GM12872 (cell line): ENCODE measurements around the gene ICAM1.

Experiments
- TF ChIP-seq, protein P1 (sequence below): IDR thresholded peaks from 3 replicates; pipeline ENCODE4 v1.5.1; 2011; ENCODE audit warnings: low read depth, mild to moderate bottlenecking, low read length, moderate library complexity; ENCODE audit not compliant: insufficient read depth

ICAM1 gene, protein sequence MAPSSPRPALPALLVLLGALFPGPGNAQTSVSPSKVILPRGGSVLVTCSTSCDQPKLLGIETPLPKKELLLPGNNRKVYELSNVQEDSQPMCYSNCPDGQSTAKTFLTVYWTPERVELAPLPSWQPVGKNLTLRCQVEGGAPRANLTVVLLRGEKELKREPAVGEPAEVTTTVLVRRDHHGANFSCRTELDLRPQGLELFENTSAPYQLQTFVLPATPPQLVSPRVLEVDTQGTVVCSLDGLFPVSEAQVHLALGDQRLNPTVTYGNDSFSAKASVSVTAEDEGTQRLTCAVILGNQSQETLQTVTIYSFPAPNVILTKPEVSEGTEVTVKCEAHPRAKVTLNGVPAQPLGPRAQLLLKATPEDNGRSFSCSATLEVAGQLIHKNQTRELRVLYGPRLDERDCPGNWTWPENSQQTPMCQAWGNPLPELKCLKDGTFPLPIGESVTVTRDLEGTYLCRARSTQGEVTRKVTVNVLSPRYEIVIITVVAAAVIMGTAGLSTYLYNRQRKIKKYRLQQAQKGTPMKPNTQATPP

DNA sequence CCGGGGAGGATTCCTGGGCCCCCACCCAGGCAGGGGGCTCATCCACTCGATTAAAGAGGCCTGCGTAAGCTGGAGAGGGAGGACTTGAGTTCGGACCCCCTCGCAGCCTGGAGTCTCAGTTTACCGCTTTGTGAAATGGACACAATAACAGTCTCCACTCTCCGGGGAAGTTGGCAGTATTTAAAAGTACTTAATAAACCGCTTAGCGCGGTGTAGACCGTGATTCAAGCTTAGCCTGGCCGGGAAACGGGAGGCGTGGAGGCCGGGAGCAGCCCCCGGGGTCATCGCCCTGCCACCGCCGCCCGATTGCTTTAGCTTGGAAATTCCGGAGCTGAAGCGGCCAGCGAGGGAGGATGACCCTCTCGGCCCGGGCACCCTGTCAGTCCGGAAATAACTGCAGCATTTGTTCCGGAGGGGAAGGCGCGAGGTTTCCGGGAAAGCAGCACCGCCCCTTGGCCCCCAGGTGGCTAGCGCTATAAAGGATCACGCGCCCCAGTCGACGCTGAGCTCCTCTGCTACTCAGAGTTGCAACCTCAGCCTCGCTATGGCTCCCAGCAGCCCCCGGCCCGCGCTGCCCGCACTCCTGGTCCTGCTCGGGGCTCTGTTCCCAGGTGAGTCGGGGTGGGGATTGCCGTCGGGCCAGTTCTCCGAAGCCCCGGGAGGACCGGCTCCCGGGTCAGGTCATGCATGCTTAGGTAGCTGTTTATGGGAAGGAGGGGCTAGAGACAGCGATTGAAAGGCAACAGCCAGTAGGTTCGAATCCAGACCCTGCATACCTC is at the start of gene ICAM1:
Gene ICAM1, plus strand, starts transcription at position 505 of the 779 bp plus-strand sequence. Its CDS starts 40 bp downstream, at position 545.
- TF ChIP-seq, protein P1, sequence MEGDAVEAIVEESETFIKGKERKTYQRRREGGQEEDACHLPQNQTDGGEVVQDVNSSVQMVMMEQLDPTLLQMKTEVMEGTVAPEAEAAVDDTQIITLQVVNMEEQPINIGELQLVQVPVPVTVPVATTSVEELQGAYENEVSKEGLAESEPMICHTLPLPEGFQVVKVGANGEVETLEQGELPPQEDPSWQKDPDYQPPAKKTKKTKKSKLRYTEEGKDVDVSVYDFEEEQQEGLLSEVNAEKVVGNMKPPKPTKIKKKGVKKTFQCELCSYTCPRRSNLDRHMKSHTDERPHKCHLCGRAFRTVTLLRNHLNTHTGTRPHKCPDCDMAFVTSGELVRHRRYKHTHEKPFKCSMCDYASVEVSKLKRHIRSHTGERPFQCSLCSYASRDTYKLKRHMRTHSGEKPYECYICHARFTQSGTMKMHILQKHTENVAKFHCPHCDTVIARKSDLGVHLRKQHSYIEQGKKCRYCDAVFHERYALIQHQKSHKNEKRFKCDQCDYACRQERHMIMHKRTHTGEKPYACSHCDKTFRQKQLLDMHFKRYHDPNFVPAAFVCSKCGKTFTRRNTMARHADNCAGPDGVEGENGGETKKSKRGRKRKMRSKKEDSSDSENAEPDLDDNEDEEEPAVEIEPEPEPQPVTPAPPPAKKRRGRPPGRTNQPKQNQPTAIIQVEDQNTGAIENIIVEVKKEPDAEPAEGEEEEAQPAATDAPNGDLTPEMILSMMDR, result no peak

DNA sequence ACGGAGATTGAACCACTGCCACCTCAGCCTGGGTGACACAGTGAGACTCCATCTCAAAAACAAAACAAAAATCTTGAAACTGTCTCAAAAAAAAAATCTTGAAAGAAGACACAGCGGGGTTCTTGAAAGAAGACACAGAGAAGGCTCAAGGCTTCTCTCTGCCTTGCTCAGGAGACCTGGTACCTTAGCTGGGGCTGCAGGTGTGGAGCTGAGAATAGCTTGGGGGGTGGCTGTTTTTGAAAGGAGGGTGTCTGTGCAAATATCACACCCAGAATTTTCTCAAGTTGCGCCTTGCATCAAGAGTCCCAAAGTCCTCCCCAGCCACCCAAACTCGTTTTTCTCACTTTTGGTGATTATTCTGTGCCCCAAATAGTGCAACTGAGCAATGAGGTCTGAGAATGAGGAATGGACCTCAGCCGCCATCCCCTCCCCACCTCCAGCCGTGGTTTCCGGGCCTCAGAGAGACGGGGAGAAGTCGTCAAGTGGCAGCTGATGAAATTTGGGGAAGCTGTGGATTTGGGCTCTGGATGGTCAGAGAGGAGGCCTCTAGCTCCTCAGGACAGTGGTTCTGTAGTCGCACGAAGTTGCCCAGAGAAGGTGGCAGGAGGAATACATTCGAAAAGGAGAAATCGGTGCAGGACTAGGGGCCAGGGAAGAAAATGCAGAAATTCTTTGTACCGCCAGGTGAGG is 48.6 kb upstream of the ICAM1 start:
- TF ChIP-seq, protein P1, result no peak

DNA sequence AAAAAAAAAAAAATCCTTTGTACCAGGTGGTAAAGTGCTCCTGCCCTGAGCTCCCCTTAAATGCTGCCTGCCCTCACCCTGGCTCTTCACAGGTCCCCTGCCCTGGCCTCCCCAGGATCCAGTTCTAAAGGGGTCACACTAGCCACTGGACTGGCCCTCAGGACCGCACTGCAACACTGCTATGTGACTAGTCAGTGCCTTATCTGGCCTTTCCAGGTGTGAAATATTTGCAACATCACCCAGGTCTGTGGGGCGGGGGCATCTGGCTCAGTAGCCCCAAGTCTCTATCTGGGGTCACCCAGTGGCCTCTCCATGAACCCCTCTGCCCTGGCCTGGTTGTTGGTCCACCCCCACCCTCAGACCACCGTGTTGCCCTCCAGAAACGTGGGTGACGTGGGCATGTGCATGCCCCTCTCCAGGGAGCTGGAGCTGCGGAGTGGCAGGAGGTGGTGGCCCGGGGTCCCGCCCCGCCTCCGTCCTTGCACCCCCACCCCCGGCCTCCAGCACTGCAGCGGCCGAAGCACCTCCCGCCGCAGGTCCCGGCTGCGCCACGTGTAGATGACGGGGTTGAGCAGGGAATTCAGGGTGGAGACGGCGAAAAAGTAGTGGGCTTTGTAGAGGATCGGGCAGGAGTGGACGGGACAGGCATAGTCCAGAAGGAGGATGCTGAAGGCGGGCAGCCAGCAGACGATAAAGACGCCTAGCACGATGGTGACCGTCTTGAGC is 47.3 kb upstream of the ICAM1 start:
- TF ChIP-seq, protein P1, result no peak

DNA sequence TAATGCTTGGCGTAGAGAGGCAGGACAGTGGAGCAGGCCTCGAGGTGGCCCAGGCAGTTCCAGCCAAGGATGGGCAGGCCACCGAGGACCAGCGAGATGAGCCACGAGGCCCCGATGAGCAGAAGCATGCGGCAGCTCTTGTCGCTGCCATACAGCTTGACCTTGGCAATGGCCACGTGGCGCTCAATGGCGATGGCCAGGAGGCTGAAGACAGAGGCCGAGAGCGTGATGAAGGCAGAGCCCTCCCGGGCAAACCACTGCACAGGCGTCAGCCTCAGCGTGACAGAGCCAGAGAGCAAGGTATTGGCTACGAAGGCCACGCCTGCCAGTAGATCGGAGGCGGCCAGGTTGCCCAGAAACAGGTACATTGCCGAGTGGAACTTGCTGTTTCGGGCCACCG is 46.6 kb upstream of the ICAM1 start:
- TF ChIP-seq, protein P1, result no peak

DNA sequence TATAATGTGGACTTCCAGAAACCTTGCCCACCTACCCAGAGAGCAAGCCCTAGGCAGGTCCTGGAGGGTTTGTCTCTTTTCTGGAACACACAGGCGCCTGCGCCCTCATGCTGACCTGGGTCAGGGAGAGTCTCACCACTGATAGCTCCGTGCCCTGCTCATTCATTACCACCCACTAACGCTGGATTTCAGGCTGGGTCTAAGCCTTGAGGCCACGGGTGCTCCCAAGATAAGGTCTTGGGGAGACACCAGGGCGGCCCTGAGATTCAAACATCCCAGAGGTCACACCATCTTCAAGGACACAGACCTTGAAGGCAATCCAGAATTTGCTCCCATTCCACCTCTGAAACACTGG is 44.9 kb upstream of the ICAM1 start:
- TF ChIP-seq, protein P1, result no peak

DNA sequence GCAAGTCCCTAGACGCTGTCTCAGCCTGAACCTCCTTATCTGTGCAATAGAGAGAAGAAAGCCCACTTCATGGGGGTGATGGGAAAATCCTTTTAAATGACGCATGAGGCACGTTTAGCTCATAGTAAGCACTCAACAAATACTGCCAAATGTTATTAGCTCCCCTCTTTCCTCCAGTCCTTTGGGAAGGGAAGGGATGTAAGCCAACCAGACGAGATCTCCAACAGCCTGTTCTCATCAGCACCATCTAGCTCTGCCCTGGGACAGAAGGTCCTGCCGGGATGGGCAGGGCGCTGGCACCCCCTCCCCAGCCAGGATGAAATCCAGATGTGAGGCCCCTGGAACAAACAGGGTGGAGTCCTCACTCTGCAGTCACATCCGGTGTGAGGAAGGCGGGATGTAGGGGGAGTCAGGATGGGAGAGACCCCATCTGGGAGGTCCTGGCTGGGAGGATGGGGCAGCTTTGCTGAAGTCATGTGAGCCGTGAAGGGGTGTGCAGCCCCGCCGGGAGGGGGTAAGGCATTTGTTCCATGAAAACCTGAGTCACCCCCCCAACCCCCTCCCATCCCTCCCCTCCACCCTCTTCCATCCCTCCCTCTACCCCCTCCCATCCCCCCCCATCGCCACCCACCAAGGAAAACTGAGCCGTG is 44.4 kb upstream of the ICAM1 start:
- TF ChIP-seq, protein P1, result no peak
